ENCODE data around the gene NAP1L1.

DNA sequence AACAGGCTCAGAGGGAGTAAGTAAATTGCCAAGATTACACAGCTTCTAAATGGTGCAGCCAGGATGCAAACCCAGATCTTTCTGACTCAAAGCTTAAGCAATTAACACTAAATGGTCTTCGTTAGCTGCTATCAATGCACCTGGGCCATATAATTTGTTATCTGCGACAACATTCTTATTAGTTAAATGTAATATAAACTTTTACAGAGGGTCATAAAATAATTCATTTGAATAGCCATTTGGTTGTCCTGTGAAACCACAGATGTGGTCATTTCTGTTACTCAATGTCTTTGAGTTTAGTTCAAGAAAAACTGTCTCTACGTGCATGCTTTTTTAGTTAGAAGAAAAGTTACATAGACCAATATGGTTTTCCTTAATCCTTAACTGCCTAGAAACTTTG is 22.1 kb upstream of the NAP1L1 start:
- TF ChIP-seq, protein P1, sequence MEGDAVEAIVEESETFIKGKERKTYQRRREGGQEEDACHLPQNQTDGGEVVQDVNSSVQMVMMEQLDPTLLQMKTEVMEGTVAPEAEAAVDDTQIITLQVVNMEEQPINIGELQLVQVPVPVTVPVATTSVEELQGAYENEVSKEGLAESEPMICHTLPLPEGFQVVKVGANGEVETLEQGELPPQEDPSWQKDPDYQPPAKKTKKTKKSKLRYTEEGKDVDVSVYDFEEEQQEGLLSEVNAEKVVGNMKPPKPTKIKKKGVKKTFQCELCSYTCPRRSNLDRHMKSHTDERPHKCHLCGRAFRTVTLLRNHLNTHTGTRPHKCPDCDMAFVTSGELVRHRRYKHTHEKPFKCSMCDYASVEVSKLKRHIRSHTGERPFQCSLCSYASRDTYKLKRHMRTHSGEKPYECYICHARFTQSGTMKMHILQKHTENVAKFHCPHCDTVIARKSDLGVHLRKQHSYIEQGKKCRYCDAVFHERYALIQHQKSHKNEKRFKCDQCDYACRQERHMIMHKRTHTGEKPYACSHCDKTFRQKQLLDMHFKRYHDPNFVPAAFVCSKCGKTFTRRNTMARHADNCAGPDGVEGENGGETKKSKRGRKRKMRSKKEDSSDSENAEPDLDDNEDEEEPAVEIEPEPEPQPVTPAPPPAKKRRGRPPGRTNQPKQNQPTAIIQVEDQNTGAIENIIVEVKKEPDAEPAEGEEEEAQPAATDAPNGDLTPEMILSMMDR (conservative IDR thresholded peaks at IDR 0.05; ENCODE audit: low read length) = no peak
- TF ChIP-seq EZH2phosphoT487 (IDR thresholded peaks at IDR 0.05; ENCODE audit: borderline replicate concordance, low read depth, low read length) = no peak

Measured in OCI-LY7 (cell line).